HepG2 (cell line): ENCODE measurements around the gene CSMD2. TPM values are rescaled to one million over a fixed set of nuclear protein-coding genes. Genes with fewer than 3 reads are reported as not detected.

Source experiments
- ATAC-seq: fragments of 200-7000 bp; cut with Tn5 transposase; 3 replicates; pipeline ENCODE4 v1.9.1; 2020; ENCODE audit warnings: mild to moderate bottlenecking, moderate library complexity
- BruUV-seq: library from RNA; stranded (reverse); fragments of 400-500 nt; replicated peaks from 2 replicates; lab custom pipeline; 2021; lab: Mats Ljungman, UMichigan
- CTCF ChIA-PET: fragments of 300-600 bp; formaldehyde crosslinking; extraction: SDS; loops from one replicate; lab custom pipeline; 2021; ENCODE audit warnings: low total read pairs, inconsistent platforms, low intra/inter-chr PET ratio; lab: Yijun Ruan, JAX
- POLR2A ChIA-PET: fragments of 350-600 bp; sonication (Branson Sonifier 250); formaldehyde crosslinking; loops from one replicate; lab custom pipeline; 2020; ENCODE audit warnings: antibody characterized with exemption, inconsistent platforms; lab: Yijun Ruan, JAX
- DNase-seq: peaks from one replicate; pipeline ENCODE4 v3.0.0-alpha.2; 2015; ENCODE audit warnings: low spot score
- FAIRE-seq: peaks from 3 replicates; lab custom pipeline; 2011; peaks lifted over from hg19 to GRCh38; lab: Jason Lieb, UNC
- H2AFZ ChIP-seq: one replicate; pipeline ENCODE4 v1.6.1; 2011; ENCODE audit warnings: low read length, inconsistent platforms
- H3K27ac ChIP-seq: fragments of 300-600 bp; 3 replicates; pipeline ENCODE4 v1.8.0; 2011; ENCODE audit warnings: mixed run types, mild to moderate bottlenecking, mixed read lengths, low read length, inconsistent platforms; ENCODE audit not compliant: insufficient read depth; ENCODE audit errors: extremely low read length
- H3K27me3 ChIP-seq, 2 experiments: fragments of 200-600 bp in 1 of 2; 2 replicates in 1 of 2; 3 replicates in 1 of 2; pipeline versions ENCODE4 v1.6.0 to v1.8.0; 2011; ENCODE audit warnings: low read length in 2 of 2, mild to moderate bottlenecking in 2 of 2, moderate library complexity in 2 of 2, inconsistent platforms in 1 of 2; ENCODE audit not compliant: insufficient read depth in 2 of 2, control insufficient read depth in 1 of 2
- H3K36me3 ChIP-seq, 2 experiments: fragments of 200-600 bp in 1 of 2; replicated peaks in 1 of 2; 2 replicates in 1 of 2; 3 replicates in 1 of 2; pipeline versions ENCODE4 v1.5.1 to v1.8.0; 2011; ENCODE audit warnings: low read length in 2 of 2, inconsistent platforms in 1 of 2; ENCODE audit not compliant: insufficient read depth in 2 of 2, control insufficient read depth in 1 of 2
- H3K4me1 ChIP-seq: 2 replicates; pipeline ENCODE4 v1.5.1; 2012; ENCODE audit warnings: low read length, inconsistent platforms; ENCODE audit not compliant: insufficient read depth
- H3K4me2 ChIP-seq: 2 replicates; pipeline ENCODE4 v1.6.0; 2011; ENCODE audit warnings: low read depth, low read length, inconsistent platforms
- H3K4me3 ChIP-seq, 3 experiments: fragments of 200-600 bp in 1 of 3; sonication (generic), shearing (Covaris generic) in 1 of 3; replicated peaks in 1 of 3; 2 replicates each; pipeline ENCODE4 v1.5.1; 2011 to 2016; ENCODE audit warnings: low read length in 3 of 3, inconsistent platforms in 2 of 3, low read depth in 2 of 3, mild to moderate bottlenecking in 2 of 3, control low read depth in 1 of 3, mixed read lengths in 1 of 3; ENCODE audit not compliant: insufficient read depth in 1 of 3
- H3K79me2 ChIP-seq: one replicate; pipeline ENCODE4 v1.6.1; 2011; ENCODE audit warnings: low read length, inconsistent platforms; ENCODE audit not compliant: insufficient read depth
- H3K9ac ChIP-seq: 2 replicates; pipeline ENCODE4 v1.6.0; 2011; ENCODE audit warnings: mild to moderate bottlenecking, low read depth, low read length, inconsistent platforms; ENCODE audit not compliant: insufficient read depth
- H3K9me3 ChIP-seq: 2 replicates; pipeline ENCODE4 v1.5.1; 2012; ENCODE audit warnings: mild to moderate bottlenecking, low read length
- H4K20me1 ChIP-seq: 2 replicates; pipeline ENCODE4 v1.6.0; 2011; ENCODE audit warnings: inconsistent platforms, mild to moderate bottlenecking, low read length, moderate library complexity; ENCODE audit not compliant: insufficient read depth
- CHCHD3 ChIP-seq: sonication (generic); formaldehyde crosslinking; IDR thresholded peaks from 2 replicates; pipeline ENCODE4 v1.8.0; 2022; ENCODE audit warnings: mild to moderate bottlenecking, missing genetic modification reagents, moderate library complexity
- FOSL2 ChIP-seq: sonication (generic); formaldehyde crosslinking; IDR thresholded peaks from 2 replicates; pipeline ENCODE4 v1.4.0; 2020; ENCODE audit warnings: missing genetic modification reagents
- GPN1 ChIP-seq: sonication (generic); formaldehyde crosslinking; IDR thresholded peaks from 2 replicates; pipeline ENCODE4 v1.5.1; 2020; ENCODE audit warnings: missing genetic modification reagents, borderline replicate concordance
- RELA ChIP-seq: sonication (generic); formaldehyde crosslinking; IDR thresholded peaks from 2 replicates; pipeline ENCODE4 v1.4.0; 2020; ENCODE audit warnings: missing genetic modification reagents
- RFX3 ChIP-seq: IDR thresholded peaks from 2 replicates; pipeline ENCODE4 v1.6.1; 2016; ENCODE audit warnings: missing biosample characterization, missing genetic modification reagents
- SMARCC2 ChIP-seq: fragments of 450-650 bp; IDR thresholded peaks from 2 replicates; pipeline ENCODE4 v1.6.1; 2017; ENCODE audit warnings: antibody characterized with exemption, mild to moderate bottlenecking
- SOX13 ChIP-seq, 3 experiments: fragments of 450-650 bp in 1 of 3; sonication (generic) in 1 of 3; formaldehyde crosslinking in 1 of 3; IDR thresholded peaks in 2 of 3; conservative IDR thresholded peaks in 1 of 3; 2 replicates each; pipeline versions ENCODE4 v1.5.0 to v1.6.1; 2016 to 2020; ENCODE audit warnings: antibody characterized with exemption in 1 of 3, mild to moderate bottlenecking in 1 of 3, missing compliant biosample characterization in 1 of 3, missing genetic modification reagents in 1 of 3, moderate library complexity in 1 of 3
- XRCC5 ChIP-seq: fragments of 200-400 bp; formaldehyde crosslinking; optimal IDR thresholded peaks from 2 replicates; pipeline ENCODE3; 2017; ENCODE audit warnings: mild to moderate bottlenecking, low read length
- ZNF451 ChIP-seq: sonication (generic); formaldehyde crosslinking; IDR thresholded peaks from 2 replicates; pipeline ENCODE4 v1.5.0; 2020; ENCODE audit warnings: mild to moderate bottlenecking, missing genetic modification reagents
- ZNF780A ChIP-seq: sonication (generic); formaldehyde crosslinking; IDR thresholded peaks from 2 replicates; pipeline ENCODE4 v1.8.0; 2022; ENCODE audit warnings: mild to moderate bottlenecking, missing genetic modification reagents, moderate library complexity
- WGBS: methylation state at CpG from one replicate; pipeline ENCODE4 v1.1.6; 2017; ENCODE audit warnings: low lambda C conversion rate; 5-methylcytosine and 5-hydroxymethylcytosine counted together
- in situ Hi-C: cut with HindIII; loops from 2 replicates; pipeline ENCODE4 v1.10.0; 2017; ENCODE audit warnings: low pct_unique_long_range_greater_than_20kb; ENCODE audit not compliant: extremely low pct_ligation_motif_present
- intact Hi-C: fragments of 100-400 bp; cut with micrococcal nuclease; formaldehyde crosslinking; loops from one replicate; pipeline ENCODE4 v1.10.0; 2022; ENCODE audit not compliant: unreplicated experiment
- polyA plus RNA-seq, 8 experiments: library from polyadenylated mRNA; depleted of rRNA in 3 of 8; stranded (reverse) in 7 of 8; unstranded in 1 of 8; fragments of >200 nt; fragmentation: Illumina TruSeq in 4 of 8; extraction: Trizol in 4 of 8; gene quantifications; 2 replicates each; pipeline versions ENCODE4 v1.2.1 to v1.2.3, GENCODE V29; 2011 to 2016; ENCODE audit warnings: low read depth in 4 of 8, missing spikeins in 1 of 8, mixed read lengths in 1 of 8; ENCODE audit not compliant: insufficient read depth in 1 of 8
- total RNA-seq, 5 experiments: library from RNA; depleted of rRNA; stranded (reverse); fragments of >200 nt; fragmentation: Illumina TruSeq; extraction: Trizol; gene quantifications; 2 replicates each; pipeline ENCODE4 v1.2.3, GENCODE V29; 2016; ENCODE audit warnings: low read depth in 1 of 5
- TF ChIP-seq, protein P1 (sequence below), 2 experiments: sonication (generic) in 1 of 2; formaldehyde crosslinking in 1 of 2; IDR thresholded peaks; 2 replicates each; pipeline versions ENCODE4 v1.4.0 to v1.6.1; 2016 to 2020; ENCODE audit warnings: borderline replicate concordance in 1 of 2, low read depth in 1 of 2, mild to moderate bottlenecking in 1 of 2, missing genetic modification reagents in 1 of 2
- TF ChIP-seq, protein P2 (sequence below): sonication (generic); formaldehyde crosslinking; IDR thresholded peaks from 2 replicates; pipeline ENCODE4 v1.4.0; 2020; ENCODE audit warnings: missing genetic modification reagents, borderline replicate concordance
- TF ChIP-seq, protein P3 (sequence below): IDR thresholded peaks from 2 replicates; pipeline ENCODE4 v1.6.1; 2016; ENCODE audit warnings: control low read depth

Gene CSMD2
- total and polyA plus RNA-seq, 2 of the 13 experiments (the other 11 are each of a cell fraction or from before 2014, with no cell fraction given): not detected

DNA sequence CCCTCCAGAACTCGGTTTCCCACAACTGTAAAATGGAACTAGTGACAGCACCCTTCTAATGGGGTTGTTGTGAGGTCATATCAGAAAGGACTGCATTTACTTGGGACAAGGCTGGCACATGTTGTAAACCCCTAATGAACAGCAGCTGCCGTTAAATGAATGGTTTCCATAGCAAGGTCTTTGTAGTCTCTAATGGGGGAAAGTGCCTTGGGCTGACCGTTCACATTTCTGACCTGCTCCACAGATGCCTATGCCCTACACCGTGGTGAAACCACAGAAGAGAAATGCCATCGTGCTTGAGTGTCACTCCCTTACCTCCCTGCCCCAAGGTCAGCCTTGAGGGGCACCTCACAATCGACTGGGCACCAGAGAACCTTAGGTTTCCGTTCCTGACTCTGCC lies 549.5 kb downstream of the CSMD2 start:
- no peak overlapping the region for H3K9ac ChIP-seq
- peaks cover 2 to 33% of the 10 kb centered on the region in 2 experiments; a peak in 4 of 5 replicates for H3K27me3 ChIP-seq
- H3K4me2 ChIP-seq: no peak overlapping the region
- CTCF ChIA-PET: no interaction called here
- H3K4me1 ChIP-seq: no peaks in the 10 kb centered on the region
- no peaks in the 10 kb centered on the region for H4K20me1 ChIP-seq
- H2AFZ ChIP-seq: no peak overlapping the region
- H3K36me3 ChIP-seq: no peaks in the 10 kb centered on the region
- no peak for FAIRE-seq
- intact Hi-C loops: no loop called here
- POLR2A ChIA-PET: no interaction called here
- no peaks in the 10 kb centered on the region for H3K79me2 ChIP-seq
- DNase-seq: no peak
- in situ Hi-C loops: no loop called here
- no TSS peak for BruUV-seq
- ATAC-seq: no peak
- H3K9me3 ChIP-seq: no peaks in the 10 kb centered on the region
- H3K27ac ChIP-seq: no peak overlapping the region
- H3K4me3 ChIP-seq: no peak overlapping the region
- 0% methylated on average over 4 of the region's 7 CpGs for WGBS
- no peak for TF ChIP-seq SMARCC2
- TF ChIP-seq RFX3 (CRISPR knock-in tag): no peak
- no peak for TF ChIP-seq XRCC5
- TF ChIP-seq SOX13 (IDR thresholded peaks at IDR 0.05): no peak
- no peak for TF ChIP-seq SOX13 (CRISPR knock-in tag; conservative IDR thresholded peaks at IDR 0.05 in 1 of 2, IDR thresholded peaks at IDR 0.05 in 1 of 2)
- TF ChIP-seq ZNF780A (CRISPR knock-in tag): no peak
- no peak for TF ChIP-seq GPN1 (CRISPR knock-in tag)
- TF ChIP-seq FOSL2 (CRISPR knock-in tag): no peak
- TF ChIP-seq RELA (CRISPR knock-in tag): no peak
- no peak for TF ChIP-seq ZNF451 (CRISPR knock-in tag)
- TF ChIP-seq, protein P1, sequence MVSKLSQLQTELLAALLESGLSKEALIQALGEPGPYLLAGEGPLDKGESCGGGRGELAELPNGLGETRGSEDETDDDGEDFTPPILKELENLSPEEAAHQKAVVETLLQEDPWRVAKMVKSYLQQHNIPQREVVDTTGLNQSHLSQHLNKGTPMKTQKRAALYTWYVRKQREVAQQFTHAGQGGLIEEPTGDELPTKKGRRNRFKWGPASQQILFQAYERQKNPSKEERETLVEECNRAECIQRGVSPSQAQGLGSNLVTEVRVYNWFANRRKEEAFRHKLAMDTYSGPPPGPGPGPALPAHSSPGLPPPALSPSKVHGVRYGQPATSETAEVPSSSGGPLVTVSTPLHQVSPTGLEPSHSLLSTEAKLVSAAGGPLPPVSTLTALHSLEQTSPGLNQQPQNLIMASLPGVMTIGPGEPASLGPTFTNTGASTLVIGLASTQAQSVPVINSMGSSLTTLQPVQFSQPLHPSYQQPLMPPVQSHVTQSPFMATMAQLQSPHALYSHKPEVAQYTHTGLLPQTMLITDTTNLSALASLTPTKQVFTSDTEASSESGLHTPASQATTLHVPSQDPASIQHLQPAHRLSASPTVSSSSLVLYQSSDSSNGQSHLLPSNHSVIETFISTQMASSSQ (IDR thresholded peaks at IDR 0.05; ENCODE audit: low read depth): no peak
- TF ChIP-seq, protein P1 (CRISPR knock-in tag; IDR thresholded peaks at IDR 0.05; ENCODE audit: borderline replicate concordance): no peak
- TF ChIP-seq, protein P2, sequence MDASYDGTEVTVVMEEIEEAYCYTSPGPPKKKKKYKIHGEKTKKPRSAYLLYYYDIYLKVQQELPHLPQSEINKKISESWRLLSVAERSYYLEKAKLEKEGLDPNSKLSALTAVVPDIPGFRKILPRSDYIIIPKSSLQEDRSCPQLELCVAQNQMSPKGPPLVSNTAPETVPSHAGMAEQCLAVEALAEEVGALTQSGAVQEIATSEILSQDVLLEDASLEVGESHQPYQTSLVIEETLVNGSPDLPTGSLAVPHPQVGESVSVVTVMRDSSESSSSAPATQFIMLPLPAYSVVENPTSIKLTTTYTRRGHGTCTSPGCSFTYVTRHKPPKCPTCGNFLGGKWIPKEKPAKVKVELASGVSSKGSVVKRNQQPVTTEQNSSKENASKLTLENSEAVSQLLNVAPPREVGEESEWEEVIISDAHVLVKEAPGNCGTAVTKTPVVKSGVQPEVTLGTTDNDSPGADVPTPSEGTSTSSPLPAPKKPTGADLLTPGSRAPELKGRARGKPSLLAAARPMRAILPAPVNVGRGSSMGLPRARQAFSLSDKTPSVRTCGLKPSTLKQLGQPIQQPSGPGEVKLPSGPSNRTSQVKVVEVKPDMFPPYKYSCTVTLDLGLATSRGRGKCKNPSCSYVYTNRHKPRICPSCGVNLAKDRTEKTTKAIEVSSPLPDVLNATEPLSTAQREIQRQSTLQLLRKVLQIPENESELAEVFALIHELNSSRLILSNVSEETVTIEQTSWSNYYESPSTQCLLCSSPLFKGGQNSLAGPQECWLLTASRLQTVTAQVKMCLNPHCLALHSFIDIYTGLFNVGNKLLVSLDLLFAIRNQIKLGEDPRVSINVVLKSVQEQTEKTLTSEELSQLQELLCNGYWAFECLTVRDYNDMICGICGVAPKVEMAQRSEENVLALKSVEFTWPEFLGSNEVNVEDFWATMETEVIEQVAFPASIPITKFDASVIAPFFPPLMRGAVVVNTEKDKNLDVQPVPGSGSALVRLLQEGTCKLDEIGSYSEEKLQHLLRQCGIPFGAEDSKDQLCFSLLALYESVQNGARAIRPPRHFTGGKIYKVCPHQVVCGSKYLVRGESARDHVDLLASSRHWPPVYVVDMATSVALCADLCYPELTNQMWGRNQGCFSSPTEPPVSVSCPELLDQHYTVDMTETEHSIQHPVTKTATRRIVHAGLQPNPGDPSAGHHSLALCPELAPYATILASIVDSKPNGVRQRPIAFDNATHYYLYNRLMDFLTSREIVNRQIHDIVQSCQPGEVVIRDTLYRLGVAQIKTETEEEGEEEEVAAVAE (CRISPR knock-in tag): no peak
- TF ChIP-seq CHCHD3 (CRISPR knock-in tag): no peak
- TF ChIP-seq, protein P3, sequence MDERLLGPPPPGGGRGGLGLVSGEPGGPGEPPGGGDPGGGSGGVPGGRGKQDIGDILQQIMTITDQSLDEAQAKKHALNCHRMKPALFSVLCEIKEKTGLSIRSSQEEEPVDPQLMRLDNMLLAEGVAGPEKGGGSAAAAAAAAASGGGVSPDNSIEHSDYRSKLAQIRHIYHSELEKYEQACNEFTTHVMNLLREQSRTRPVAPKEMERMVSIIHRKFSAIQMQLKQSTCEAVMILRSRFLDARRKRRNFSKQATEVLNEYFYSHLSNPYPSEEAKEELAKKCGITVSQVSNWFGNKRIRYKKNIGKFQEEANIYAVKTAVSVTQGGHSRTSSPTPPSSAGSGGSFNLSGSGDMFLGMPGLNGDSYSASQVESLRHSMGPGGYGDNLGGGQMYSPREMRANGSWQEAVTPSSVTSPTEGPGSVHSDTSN (CRISPR knock-in tag): no peak
